HL-60 (cell line): ENCODE measurements around the gene OR4A15.

Experiments used
- DNase-seq, 2 experiments: peaks; one replicate each; pipeline ENCODE4 v3.0.0-alpha.2; 2010 to 2020; ENCODE audit warnings: low read depth in 1 of 2, low spot score in 1 of 2
- H3K27ac ChIP-seq: fragments of 250-450 bp; sonication (Bioruptor Pico); replicated peaks from 2 replicates; pipeline ENCODE4 v1.5.1; 2020; ENCODE audit warnings: mild to moderate bottlenecking, moderate library complexity
- H3K27me3 ChIP-seq: fragments of 250-450 bp; sonication (Bioruptor Pico); 2 replicates; pipeline ENCODE4 v1.5.1; 2021; ENCODE audit warnings: mild to moderate bottlenecking, moderate library complexity; ENCODE audit not compliant: insufficient read depth, poor library complexity, severe bottlenecking
- H3K4me3 ChIP-seq: replicated peaks from 2 replicates; pipeline ENCODE4 v1.5.1; 2011; ENCODE audit warnings: mild to moderate bottlenecking, control low read depth, low read length; ENCODE audit not compliant: insufficient read depth
- GABPA ChIP-seq: IDR thresholded peaks from 2 replicates; pipeline ENCODE4 v1.6.1; 2012; ENCODE audit warnings: low read depth
- POLR2AphosphoS5 ChIP-seq: IDR thresholded peaks from 2 replicates; pipeline ENCODE4 v1.6.1; 2012; ENCODE audit warnings: low read depth
- SPI1 ChIP-seq: IDR thresholded peaks from 2 replicates; pipeline ENCODE4 v1.6.1; 2012; ENCODE audit warnings: low read depth, mild to moderate bottlenecking, borderline replicate concordance
- TF ChIP-seq, protein P1 (sequence below): IDR thresholded peaks from one replicate; pipeline ENCODE4 v1.5.1; 2011; ENCODE audit warnings: low read length, control low read depth, inconsistent platforms; ENCODE audit not compliant: insufficient read depth
- TF ChIP-seq, protein P2 (sequence below): IDR thresholded peaks from 2 replicates; pipeline ENCODE4 v1.6.1; 2012; ENCODE audit warnings: low read depth; ENCODE audit not compliant: insufficient replicate concordance

OR4A15 gene

DNA sequence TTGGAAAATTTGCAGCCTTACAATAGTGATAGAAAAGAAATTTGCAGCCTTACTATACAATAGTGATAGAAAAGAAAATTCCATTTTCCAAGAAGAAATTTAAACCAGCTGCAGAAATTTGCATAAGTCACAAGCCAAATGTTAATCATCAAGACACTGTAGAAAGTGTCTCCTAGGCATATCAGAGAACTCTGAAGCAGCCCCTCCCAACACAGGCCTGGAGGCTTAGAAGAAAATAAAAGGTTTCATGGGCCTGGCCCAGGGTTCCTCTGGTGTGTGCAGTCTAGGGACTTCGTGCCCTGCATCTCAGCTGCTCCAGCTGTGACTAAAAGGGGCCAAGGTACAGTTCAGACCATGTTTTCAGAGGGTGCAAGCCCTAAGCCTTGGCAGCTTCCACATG, 18.7 kb upstream of the OR4A15 start:
- no peak overlapping the region for H3K27ac ChIP-seq
- H3K4me3 ChIP-seq, result no peak overlapping the region
- H3K27me3 ChIP-seq, result no peaks in the 10 kb centered on the region
- TF ChIP-seq SPI1 (no peak), POLR2AphosphoS5 (no peak), GABPA (no peak)
- TF ChIP-seq, protein P1, sequence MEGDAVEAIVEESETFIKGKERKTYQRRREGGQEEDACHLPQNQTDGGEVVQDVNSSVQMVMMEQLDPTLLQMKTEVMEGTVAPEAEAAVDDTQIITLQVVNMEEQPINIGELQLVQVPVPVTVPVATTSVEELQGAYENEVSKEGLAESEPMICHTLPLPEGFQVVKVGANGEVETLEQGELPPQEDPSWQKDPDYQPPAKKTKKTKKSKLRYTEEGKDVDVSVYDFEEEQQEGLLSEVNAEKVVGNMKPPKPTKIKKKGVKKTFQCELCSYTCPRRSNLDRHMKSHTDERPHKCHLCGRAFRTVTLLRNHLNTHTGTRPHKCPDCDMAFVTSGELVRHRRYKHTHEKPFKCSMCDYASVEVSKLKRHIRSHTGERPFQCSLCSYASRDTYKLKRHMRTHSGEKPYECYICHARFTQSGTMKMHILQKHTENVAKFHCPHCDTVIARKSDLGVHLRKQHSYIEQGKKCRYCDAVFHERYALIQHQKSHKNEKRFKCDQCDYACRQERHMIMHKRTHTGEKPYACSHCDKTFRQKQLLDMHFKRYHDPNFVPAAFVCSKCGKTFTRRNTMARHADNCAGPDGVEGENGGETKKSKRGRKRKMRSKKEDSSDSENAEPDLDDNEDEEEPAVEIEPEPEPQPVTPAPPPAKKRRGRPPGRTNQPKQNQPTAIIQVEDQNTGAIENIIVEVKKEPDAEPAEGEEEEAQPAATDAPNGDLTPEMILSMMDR, result no peak
- TF ChIP-seq, protein P2, sequence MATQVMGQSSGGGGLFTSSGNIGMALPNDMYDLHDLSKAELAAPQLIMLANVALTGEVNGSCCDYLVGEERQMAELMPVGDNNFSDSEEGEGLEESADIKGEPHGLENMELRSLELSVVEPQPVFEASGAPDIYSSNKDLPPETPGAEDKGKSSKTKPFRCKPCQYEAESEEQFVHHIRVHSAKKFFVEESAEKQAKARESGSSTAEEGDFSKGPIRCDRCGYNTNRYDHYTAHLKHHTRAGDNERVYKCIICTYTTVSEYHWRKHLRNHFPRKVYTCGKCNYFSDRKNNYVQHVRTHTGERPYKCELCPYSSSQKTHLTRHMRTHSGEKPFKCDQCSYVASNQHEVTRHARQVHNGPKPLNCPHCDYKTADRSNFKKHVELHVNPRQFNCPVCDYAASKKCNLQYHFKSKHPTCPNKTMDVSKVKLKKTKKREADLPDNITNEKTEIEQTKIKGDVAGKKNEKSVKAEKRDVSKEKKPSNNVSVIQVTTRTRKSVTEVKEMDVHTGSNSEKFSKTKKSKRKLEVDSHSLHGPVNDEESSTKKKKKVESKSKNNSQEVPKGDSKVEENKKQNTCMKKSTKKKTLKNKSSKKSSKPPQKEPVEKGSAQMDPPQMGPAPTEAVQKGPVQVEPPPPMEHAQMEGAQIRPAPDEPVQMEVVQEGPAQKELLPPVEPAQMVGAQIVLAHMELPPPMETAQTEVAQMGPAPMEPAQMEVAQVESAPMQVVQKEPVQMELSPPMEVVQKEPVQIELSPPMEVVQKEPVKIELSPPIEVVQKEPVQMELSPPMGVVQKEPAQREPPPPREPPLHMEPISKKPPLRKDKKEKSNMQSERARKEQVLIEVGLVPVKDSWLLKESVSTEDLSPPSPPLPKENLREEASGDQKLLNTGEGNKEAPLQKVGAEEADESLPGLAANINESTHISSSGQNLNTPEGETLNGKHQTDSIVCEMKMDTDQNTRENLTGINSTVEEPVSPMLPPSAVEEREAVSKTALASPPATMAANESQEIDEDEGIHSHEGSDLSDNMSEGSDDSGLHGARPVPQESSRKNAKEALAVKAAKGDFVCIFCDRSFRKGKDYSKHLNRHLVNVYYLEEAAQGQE, result no peak
- no peak for DNase-seq

DNA sequence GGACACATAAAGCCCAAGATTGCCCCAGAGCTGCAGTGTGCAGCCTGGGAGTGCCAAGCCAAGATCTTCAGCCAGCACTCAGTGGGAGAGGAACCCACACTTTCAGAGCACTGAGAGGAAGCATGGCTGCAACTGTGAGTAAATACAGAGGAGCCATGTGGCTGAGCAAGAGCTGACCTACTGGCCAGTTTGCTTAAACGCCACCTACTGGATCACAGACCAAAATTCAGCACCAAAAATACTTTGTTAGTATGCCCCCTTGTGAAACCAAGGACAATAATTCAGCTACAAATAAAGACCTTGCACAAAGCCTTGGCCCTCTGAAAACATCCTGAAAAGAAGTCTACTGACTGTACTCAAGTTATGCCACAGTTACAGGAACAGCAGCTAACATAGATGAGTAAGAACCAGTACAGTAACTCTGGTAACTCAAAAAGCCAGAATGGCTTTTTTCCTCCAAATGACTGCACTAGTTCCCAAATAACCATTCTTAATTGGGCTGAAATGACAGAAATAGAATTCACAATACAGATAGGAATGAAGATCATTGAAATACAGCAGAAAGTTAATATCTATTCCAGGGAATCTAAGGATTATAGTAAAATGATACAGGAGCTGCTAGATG, 10.1 kb upstream of the OR4A15 start:
- Histone ChIP-seq H3K27ac (no peak overlapping the region), H3K27me3 (no peaks in the 10 kb centered on the region), H3K4me3 (no peak overlapping the region)
- TF ChIP-seq SPI1 (no peak), GABPA (no peak), POLR2AphosphoS5 (no peak)
- TF ChIP-seq, protein P1, result no peak
- TF ChIP-seq, protein P2, result no peak
- DNase-seq, result peak in 1 of 2 experiments; percentile 5

DNA sequence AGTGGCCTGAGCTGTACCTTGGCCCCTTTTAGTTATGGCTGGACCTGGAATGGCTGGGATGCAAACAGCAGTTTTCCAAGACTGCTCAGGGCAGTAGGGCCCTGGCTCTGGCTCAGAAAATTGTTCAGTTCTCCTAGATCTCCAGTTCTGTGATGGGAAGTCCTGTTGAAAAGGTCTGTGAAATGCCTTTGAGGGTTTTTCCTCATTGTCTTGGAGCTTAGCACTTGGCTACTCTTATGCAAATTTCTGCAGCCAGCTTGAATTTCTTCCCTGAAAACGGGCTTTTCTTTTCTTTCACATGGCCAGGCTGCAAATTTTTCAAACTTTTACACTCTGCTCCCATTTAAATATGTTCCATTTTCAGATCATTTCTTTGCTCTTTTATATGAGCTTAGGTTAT, 33.2 kb downstream of the OR4A15 start:
- Histone ChIP-seq H3K27ac (no peak overlapping the region), H3K27me3 (no peaks in the 10 kb centered on the region), H3K4me3 (no peak overlapping the region)
- TF ChIP-seq, protein P2, result no peak
- TF ChIP-seq, protein P1, result no peak
- TF ChIP-seq POLR2AphosphoS5 (no peak), GABPA (no peak), SPI1 (no peak)
- no peak for DNase-seq
